Natural killer cell (primary cell): ENCODE measurements around the gene PCP4L1. TPM values are rescaled to one million over a fixed set of nuclear protein-coding genes. Genes with fewer than 3 reads are reported as not detected.

ENCODE experiments used
- ATAC-seq, 3 donors: fragments of 150-1000 bp in 2 of 3; fragments of 200-7000 bp in 1 of 3; cut with Tn5 transposase; 1 replicate in 1 of 3; 2 replicates in 2 of 3; pipeline ENCODE4 v1.10.0; 2021; ENCODE audit warnings: mild to moderate bottlenecking in 2 of 3, moderate library complexity in 2 of 3
- DNase-seq, 2 donors: peaks; one replicate each; pipeline versions ENCODE4 v3.0.0 to v3.0.0-alpha.2; 2013 to 2021; ENCODE audit warnings: mixed read lengths in 1 of 2
- H3K27ac ChIP-seq: one replicate; pipeline ENCODE4 v1.5.1; 2013; ENCODE audit warnings: mild to moderate bottlenecking, low read length
- H3K27me3 ChIP-seq: one replicate; pipeline ENCODE4 v1.6.1; 2013; ENCODE audit warnings: low read length; ENCODE audit not compliant: control insufficient read depth, insufficient read depth
- H3K36me3 ChIP-seq: one replicate; pipeline ENCODE4 v1.6.1; 2013; ENCODE audit warnings: low read length; ENCODE audit not compliant: control insufficient read depth, insufficient read depth
- H3K4me1 ChIP-seq: one replicate; pipeline ENCODE4 v1.6.1; 2013; ENCODE audit warnings: low read length; ENCODE audit not compliant: control insufficient read depth, insufficient read depth
- H3K4me3 ChIP-seq: one replicate; pipeline ENCODE4 v1.5.1; 2013; ENCODE audit warnings: low read length
- H3K9me3 ChIP-seq: one replicate; pipeline ENCODE4 v1.6.1; 2013; ENCODE audit warnings: low read length; ENCODE audit not compliant: control insufficient read depth, insufficient read depth
- H3K27ac Mint-ChIP-seq, 2 donors: one replicate each; pipeline ENCODE4 v1.8.0; 2022; ENCODE audit warnings: mild to moderate bottlenecking in 2 of 2, mixed read lengths in 2 of 2, moderate library complexity in 1 of 2
- H3K27me3 Mint-ChIP-seq, 2 donors: one replicate each; pipeline ENCODE4 v1.8.0; 2022; ENCODE audit warnings: low read depth in 2 of 2, mixed read lengths in 2 of 2
- H3K36me3 Mint-ChIP-seq: one replicate; pipeline ENCODE4 v1.8.0; 2022; ENCODE audit warnings: mixed read lengths
- H3K4me1 Mint-ChIP-seq, 2 donors: one replicate each; pipeline ENCODE4 v1.8.0; 2022; ENCODE audit warnings: mixed read lengths in 2 of 2
- H3K4me3 Mint-ChIP-seq: one replicate; pipeline ENCODE4 v1.8.0; 2022; ENCODE audit warnings: mild to moderate bottlenecking, moderate library complexity, mixed read lengths
- H3K9me3 Mint-ChIP-seq, 2 donors: one replicate each; pipeline ENCODE4 v1.8.0; 2022; ENCODE audit warnings: mixed read lengths in 2 of 2
- CTCF ChIP-seq: fragments of 200-600 bp; IDR thresholded peaks from one replicate; pipeline ENCODE4 v1.8.0; 2022; ENCODE audit warnings: antibody characterized with exemption
- WGBS: methylation state at CpG from one replicate; pipeline ENCODE4 v1.1.7; 2013; ENCODE audit warnings: missing lambda C conversion rate; ENCODE audit not compliant: insufficient coverage; 5-methylcytosine and 5-hydroxymethylcytosine counted together
- intact Hi-C: fragments of 100-400 bp; cut with micrococcal nuclease; formaldehyde crosslinking; loops from one replicate; pipeline ENCODE4 v1.14.2; 2022
- total RNA-seq, 4 donors: library from RNA; stranded (reverse); fragments of 120-200 nt in 1 of 4; gene quantifications; one replicate each; pipeline versions ENCODE4 v1.2.3 to v1.2.4, GENCODE V29; 2013 to 2022

PCP4L1 gene
- total RNA-seq, 3 donors from 2014 or later (not counting 1 experiment from before 2014, with no cell fraction given) = not detected

- DNase-seq = no peak
- Histone ChIP-seq H3K27me3 (no peaks in the 10 kb centered on the region), H3K36me3 (no peaks in the 10 kb centered on the region), H3K4me3 (no peak overlapping the region), H3K27ac (no peak overlapping the region), H3K9me3 (no peaks in the 10 kb centered on the region), H3K4me1 (no peaks in the 10 kb centered on the region)
- Mint-ChIP-seq H3K27ac (no peak overlapping the region), H3K9me3 (no peaks in the 10 kb centered on the region), H3K4me3 (no peak overlapping the region), H3K36me3 (no peaks in the 10 kb centered on the region), H3K4me1 (peaks cover 0 to 5% of the 10 kb centered on the region in 2 donors), H3K27me3 (peaks cover under 1 to 2% of the 10 kb centered on the region in 2 donors)
- intact Hi-C loops = no loop called here
- WGBS = 86% methylated on average over 1 of the region's 2 CpGs
- no peak for ATAC-seq
- no peak for TF ChIP-seq CTCF
These were observed 8.3 kb downstream of the PCP4L1 start for GRCh38 chr1:161266836-161267235.

- no peaks in the 10 kb centered on the region for H3K36me3 Mint-ChIP-seq
- no peak overlapping the region for H3K27ac Mint-ChIP-seq
- DNase-seq (no peak), ATAC-seq (no peak)
- intact Hi-C loops = no loop called here
- H3K4me3 ChIP-seq = no peak overlapping the region
- H3K27me3 Mint-ChIP-seq = no peaks in the 10 kb centered on the region
- H3K4me3 Mint-ChIP-seq = no peak overlapping the region
- peaks cover 0 to 5% of the 10 kb centered on the region in 2 donors for H3K4me1 Mint-ChIP-seq
- H3K4me1 ChIP-seq = no peaks in the 10 kb centered on the region
- TF ChIP-seq CTCF = no peak
- no peaks in the 10 kb centered on the region for H3K36me3 ChIP-seq
- no peaks in the 10 kb centered on the region for H3K27me3 ChIP-seq
- WGBS = 19% methylated on average over 3 of the region's 3 CpGs
- H3K9me3 Mint-ChIP-seq = no peaks in the 10 kb centered on the region
- no peak overlapping the region for H3K27ac ChIP-seq
- no peaks in the 10 kb centered on the region for H3K9me3 ChIP-seq
These were observed 8.8 kb downstream of the PCP4L1 start for GRCh38 chr1:161267321-161267720.

- H3K27me3 Mint-ChIP-seq = peaks cover 20 to 23% of the 10 kb centered on the region in 2 donors
- 63% methylated on average over 3 of the region's 3 CpGs for WGBS
- no peak overlapping the region for H3K27ac Mint-ChIP-seq
- Histone ChIP-seq H3K36me3 (no peaks in the 10 kb centered on the region), H3K27me3 (peaks cover 3% of the 10 kb centered on the region), H3K4me1 (no peaks in the 10 kb centered on the region), H3K4me3 (no peak overlapping the region), H3K27ac (no peak overlapping the region), H3K9me3 (no peaks in the 10 kb centered on the region)
- no peak overlapping the region for H3K4me3 Mint-ChIP-seq
- H3K9me3 Mint-ChIP-seq = no peaks in the 10 kb centered on the region
- H3K36me3 Mint-ChIP-seq = no peaks in the 10 kb centered on the region
- ATAC-seq (no peak), DNase-seq (no peak)
- no peak for TF ChIP-seq CTCF
- H3K4me1 Mint-ChIP-seq = no peaks in the 10 kb centered on the region
- intact Hi-C loops = no loop called here
These were observed 14.9 kb downstream of the PCP4L1 start for GRCh38 chr1:161273402-161273801.

GRCh38 chr1:161274874-161275273 lies 16.3 kb downstream of the PCP4L1 start:
- intact Hi-C loops = no loop called here
- H3K27me3 ChIP-seq = peaks cover 3% of the 10 kb centered on the region
- Mint-ChIP-seq H3K9me3 (no peaks in the 10 kb centered on the region), H3K36me3 (no peaks in the 10 kb centered on the region), H3K27ac (no peak overlapping the region), H3K27me3 (peaks cover 20 to 23% of the 10 kb centered on the region in 2 donors), H3K4me3 (no peak overlapping the region), H3K4me1 (no peaks in the 10 kb centered on the region)
- no peaks in the 10 kb centered on the region for H3K4me1 ChIP-seq
- DNase-seq (no peak), ATAC-seq (no peak)
- no peak overlapping the region for H3K4me3 ChIP-seq
- no peak for TF ChIP-seq CTCF
- WGBS = 89% methylated on average over 3 of the region's 3 CpGs
- H3K36me3 ChIP-seq = no peaks in the 10 kb centered on the region
- no peaks in the 10 kb centered on the region for H3K9me3 ChIP-seq
- H3K27ac ChIP-seq = no peak overlapping the region
